H1 (cell line): ENCODE data around the gene DGKD.

ENCODE experiments used
- CEBPB ChIP-seq: IDR thresholded peaks from 2 replicates; pipeline ENCODE4 v1.6.1; 2012; ENCODE audit warnings: low read depth, low read length
- CHD2 ChIP-seq: IDR thresholded peaks from 2 replicates; pipeline ENCODE4 v1.6.1; 2012; ENCODE audit warnings: low read length, improper control_type of control experiment
- CTCF ChIP-seq, 3 experiments: IDR thresholded peaks; 1 replicate in 2 of 3; 2 replicates in 1 of 3; pipeline versions ENCODE4 v1.5.1 to v1.6.1; 2011; ENCODE audit warnings: low read length in 3 of 3, mild to moderate bottlenecking in 3 of 3, inconsistent platforms in 2 of 3, low read depth in 1 of 3, moderate library complexity in 1 of 3; ENCODE audit not compliant: insufficient read depth in 1 of 3; ENCODE audit errors: control extremely low read depth in 1 of 3
- GTF2F1 ChIP-seq: IDR thresholded peaks from 2 replicates; pipeline ENCODE4 v1.6.1; 2012; ENCODE audit warnings: low read depth, low read length, improper control_type of control experiment, borderline replicate concordance
- PHF8 ChIP-seq: fragments of 200-600 bp; sonication (generic); conservative IDR thresholded peaks from 2 replicates; pipeline ENCODE4 v1.7.1; 2012; ENCODE audit warnings: low read depth, mild to moderate bottlenecking, inconsistent platforms, low read length, moderate library complexity
- POLR2A ChIP-seq, 2 experiments: IDR thresholded peaks; 1 replicate in 1 of 2; 2 replicates in 1 of 2; pipeline ENCODE4 v1.6.1; 2011; ENCODE audit warnings: low read depth in 2 of 2, low read length in 2 of 2, mild to moderate bottlenecking in 2 of 2; ENCODE audit errors: control extremely low read depth in 1 of 2
- RAD21 ChIP-seq, 2 experiments: IDR thresholded peaks in 1 of 2; conservative IDR thresholded peaks in 1 of 2; 2 replicates each; pipeline ENCODE4 v1.6.1; 2011; ENCODE audit warnings: low read depth in 2 of 2, low read length in 2 of 2, improper control_type of control experiment in 1 of 2, inconsistent platforms in 1 of 2, mild to moderate bottlenecking in 1 of 2, moderate library complexity in 1 of 2
- RFX5 ChIP-seq: IDR thresholded peaks from 2 replicates; pipeline ENCODE4 v1.6.1; 2011; ENCODE audit warnings: low read depth, low read length, improper control_type of control experiment, borderline replicate concordance
- SIN3A ChIP-seq, 2 experiments: IDR thresholded peaks in 1 of 2; conservative IDR thresholded peaks in 1 of 2; 2 replicates each; pipeline ENCODE4 v1.6.1; 2011 to 2012; ENCODE audit warnings: low read length in 2 of 2, improper control_type of control experiment in 1 of 2, low read depth in 1 of 2, mild to moderate bottlenecking in 1 of 2
- TAF1 ChIP-seq: IDR thresholded peaks from 2 replicates; pipeline ENCODE4 v1.6.1; 2011; ENCODE audit warnings: mild to moderate bottlenecking, low read depth, low read length
- USF2 ChIP-seq: IDR thresholded peaks from 2 replicates; pipeline ENCODE4 v1.6.1; 2011; ENCODE audit warnings: low read length, improper control_type of control experiment
- ZNF274 ChIP-seq: IDR thresholded peaks from 2 replicates; pipeline ENCODE4 v1.7.0; 2012; ENCODE audit warnings: low read length, borderline replicate concordance; ENCODE audit errors: extremely low read depth

GRCh38 chr2:233433029-233433428 is 78.7 kb downstream of the DGKD start:
- TF ChIP-seq CTCF (IDR thresholded peaks at IDR 0.05; ENCODE audit: control extremely low read depth in 1 of 3, insufficient read depth in 1 of 3, low read depth in 1 of 3, low read length in 3 of 3) (no peak), ZNF274 (no peak), GTF2F1 (no peak), RAD21 (IDR thresholded peaks at IDR 0.05 in 1 of 2, conservative IDR thresholded peaks at IDR 0.05 in 1 of 2; ENCODE audit: low read depth in 2 of 2, low read length in 2 of 2) (no peak), USF2 (no peak), RFX5 (no peak), POLR2A (IDR thresholded peaks at IDR 0.05; ENCODE audit: control extremely low read depth in 1 of 2, low read depth in 2 of 2, low read length in 2 of 2) (no peak), SIN3A (conservative IDR thresholded peaks at IDR 0.05 in 1 of 2, IDR thresholded peaks at IDR 0.05 in 1 of 2; ENCODE audit: low read depth in 1 of 2, low read length in 2 of 2) (no peak), CEBPB (no peak), TAF1 (no peak), PHF8 (no peak), CHD2 (no peak)
